Measurements from ENCODE around the gene ABCA3. TPM values are rescaled to one million over a fixed set of nuclear protein-coding genes. Genes with fewer than 3 reads are reported as not detected.
"Not testable (repeated sequence)": the region's sequence is repeated elsewhere in the genome, so short reads cannot be mapped to it uniquely, and the experiment has no call there.

The ABCA3 gene
- polyA plus RNA-seq, 4 donors = 5.0 to 15.4 (median 5.9) TPM

GRCh38 chr16:2263026-2263425 is 77.5 kb downstream of the ABCA3 start:
- not testable (repeated sequence) for DNase-seq (ENCODE audit: low read depth in 4 of 4, low spot score in 3 of 4)

- no peak for DNase-seq (ENCODE audit: low read depth in 4 of 4, low spot score in 3 of 4)
These were observed 80.3 kb downstream of the ABCA3 start for GRCh38 chr16:2260250-2260649.

GRCh38 chr16:2258530-2258929 is 82.0 kb downstream of the ABCA3 start:
- not testable (repeated sequence) for DNase-seq (ENCODE audit: low read depth in 4 of 4, low spot score in 3 of 4)

GRCh38 chr16:2257726-2258125 is 82.8 kb downstream of the ABCA3 start:
- no peak for DNase-seq (ENCODE audit: low read depth in 4 of 4, low spot score in 3 of 4)

- no peak for DNase-seq (ENCODE audit: low read depth in 4 of 4, low spot score in 3 of 4)
These were observed 83.9 kb downstream of the ABCA3 start for GRCh38 chr16:2256531-2257140.

- no peak for DNase-seq (ENCODE audit: low read depth in 4 of 4, low spot score in 3 of 4)
These were observed 87.2 kb downstream of the ABCA3 start for GRCh38 chr16:2253293-2253692.

- DNase-seq (ENCODE audit: low read depth in 4 of 4, low spot score in 3 of 4) = no peak
These were observed 87.8 kb downstream of the ABCA3 start for GRCh38 chr16:2252806-2253148.

GRCh38 chr16:2251296-2252111 is 89.0 kb downstream of the ABCA3 start, which contains the start of gene ECI1:
Gene ECI1 (minus strand): TSS chr16:2251587. CDS start chr16:2251566, 21 bp downstream.
- peak; percentile 79 to 85 (median 82) for DNase-seq (ENCODE audit: low read depth in 4 of 4, low spot score in 3 of 4)

GRCh38 chr16:2250652-2251295 is 89.8 kb downstream of the ABCA3 start:
- DNase-seq (ENCODE audit: low read depth in 4 of 4, low spot score in 3 of 4) = no peak

- no peak for DNase-seq (ENCODE audit: low read depth in 4 of 4, low spot score in 3 of 4)
These were observed 94.1 kb downstream of the ABCA3 start for GRCh38 chr16:2246301-2246885.

GRCh38 chr16:2244926-2245795 is 95.4 kb downstream of the ABCA3 start:
- no peak for DNase-seq (ENCODE audit: low read depth in 4 of 4, low spot score in 3 of 4)

- DNase-seq (ENCODE audit: low read depth in 4 of 4, low spot score in 3 of 4) = no peak
These were observed 96.2 kb downstream of the ABCA3 start for GRCh38 chr16:2244301-2244700.

GRCh38 chr16:2243781-2244180 is 96.7 kb downstream of the ABCA3 start:
- no peak for DNase-seq (ENCODE audit: low read depth in 4 of 4, low spot score in 3 of 4)

GRCh38 chr16:2243031-2243528 is 97.4 kb downstream of the ABCA3 start:
- no peak for DNase-seq (ENCODE audit: low read depth in 4 of 4, low spot score in 3 of 4)

GRCh38 chr16:2242598-2242997 is 97.9 kb downstream of the ABCA3 start:
- no peak for DNase-seq (ENCODE audit: low read depth in 4 of 4, low spot score in 3 of 4)

GRCh38 chr16:2240331-2240730 is 100.2 kb downstream of the ABCA3 start:
- DNase-seq (ENCODE audit: low read depth in 4 of 4, low spot score in 3 of 4) = not testable (repeated sequence)

- no peak for DNase-seq (ENCODE audit: low read depth in 4 of 4, low spot score in 3 of 4)
These were observed 101.5 kb downstream of the ABCA3 start for GRCh38 chr16:2238838-2239675.

- no peak for DNase-seq (ENCODE audit: low read depth in 4 of 4, low spot score in 3 of 4)
These were observed 102.2 kb downstream of the ABCA3 start for GRCh38 chr16:2238150-2238837.
